Activated CD4-positive, alpha-beta memory T cell treated with anti-CD3 and anti-CD28 coated beads for 36 hours (primary cell): Measurements from ENCODE around the gene RCOR2. TPM values are rescaled to one million over a fixed set of nuclear protein-coding genes. Genes with fewer than 3 reads are reported as not detected.

Source experiments
- CTCF ChIA-PET: fragments of 350-600 bp; sonication (Branson Sonifier 250); formaldehyde crosslinking; loops from one replicate; lab custom pipeline; 2021; ENCODE audit warnings: antibody characterized with exemption, inconsistent platforms; lab: Charles Lee
- POLR2A ChIA-PET: fragments of 350-600 bp; sonication (Branson Sonifier 250); formaldehyde crosslinking; loops from one replicate; lab custom pipeline; 2021; ENCODE audit warnings: antibody characterized with exemption; lab: Charles Lee
- DNase-seq: peaks from one replicate; pipeline ENCODE4 v3.0.0-alpha.2; 2020
- H3K27ac Mint-ChIP-seq: one replicate; pipeline ENCODE4 v1.8.0; 2021; ENCODE audit warnings: mixed read lengths
- H3K27me3 Mint-ChIP-seq: one replicate; pipeline ENCODE4 v1.8.0; 2021; ENCODE audit warnings: mixed read lengths
- H3K36me3 Mint-ChIP-seq: one replicate; pipeline ENCODE4 v1.8.0; 2021; ENCODE audit warnings: mixed read lengths
- H3K4me1 Mint-ChIP-seq: one replicate; pipeline ENCODE4 v1.8.0; 2021; ENCODE audit warnings: low read depth, mixed read lengths
- H3K4me3 Mint-ChIP-seq: one replicate; pipeline ENCODE4 v1.8.0; 2021; ENCODE audit warnings: mild to moderate bottlenecking, mixed read lengths
- H3K9me3 Mint-ChIP-seq: one replicate; pipeline ENCODE4 v1.8.0; 2021; ENCODE audit warnings: mixed read lengths
- intact Hi-C: fragments of 100-400 bp; cut with micrococcal nuclease; formaldehyde crosslinking; loops from one replicate; pipeline ENCODE4 v1.15.1; 2023
- total RNA-seq, 2 experiments: library from RNA; stranded (reverse); gene quantifications; one replicate each; pipeline ENCODE4 v1.2.3, GENCODE V29; 2021

The RCOR2 gene
- total RNA-seq, 2 experiments from 2014 or later: 0.21 to 0.27 TPM

- H3K27ac Mint-ChIP-seq: peak overlapping the region; percentile 39
- H3K4me1 Mint-ChIP-seq: peaks cover 72% of the 10 kb centered on the region
- POLR2A ChIA-PET: no interaction called here
- CTCF ChIA-PET: interaction anchor here (0.9 to 1.2 kb wide), 2 partner anchors 47 to 51 kb away, joined by 3 to 4 read pairs; no protein-coding TSS in a partner anchor
- H3K9me3 Mint-ChIP-seq: no peaks in the 10 kb centered on the region
- intact Hi-C loops: loop anchor here (10.0 kb wide), 1 partner anchor 120 kb away; the partner anchor contains the start of gene ZFTA
- no peaks in the 10 kb centered on the region for H3K36me3 Mint-ChIP-seq
- H3K4me3 Mint-ChIP-seq: no peak overlapping the region
- DNase-seq: peak; percentile 31
- H3K27me3 Mint-ChIP-seq: no peaks in the 10 kb centered on the region
Observed at GRCh38 chr11:63884196-63884932, 32.6 kb downstream of the RCOR2 start.

- CTCF ChIA-PET: interaction anchor here (0.9 to 1.2 kb wide), 3 partner anchors 10 to 51 kb away, joined by 3 to 4 read pairs (median 3); no protein-coding TSS in a partner anchor
- Mint-ChIP-seq H3K4me1 (peaks cover 73% of the 10 kb centered on the region), H3K27me3 (no peaks in the 10 kb centered on the region), H3K4me3 (no peak overlapping the region), H3K9me3 (no peaks in the 10 kb centered on the region), H3K36me3 (no peaks in the 10 kb centered on the region), H3K27ac (no peak overlapping the region)
- POLR2A ChIA-PET: no interaction called here
- DNase-seq: no peak
- intact Hi-C loops: loop anchor here (10.0 kb wide), 1 partner anchor 119 kb away; the partner anchor contains the start of gene ZFTA
Observed at GRCh38 chr11:63883791-63884190, 33.2 kb downstream of the RCOR2 start.

GRCh38 chr11:63882555-63883242 is 34.3 kb downstream of the RCOR2 start:
- Mint-ChIP-seq H3K27ac (no peak overlapping the region), H3K27me3 (no peaks in the 10 kb centered on the region), H3K4me1 (peaks cover 70% of the 10 kb centered on the region), H3K9me3 (no peaks in the 10 kb centered on the region), H3K4me3 (no peak overlapping the region), H3K36me3 (no peaks in the 10 kb centered on the region)
- CTCF ChIA-PET: interaction anchor here (1.0 to 1.4 kb wide), 3 partner anchors 9 to 46 kb away, joined by 3 to 6 read pairs (median 3); no protein-coding TSS in a partner anchor
- DNase-seq: no peak
- POLR2A ChIA-PET: interaction anchor here (0.6 kb wide), 1 partner anchor 9 kb away, joined by 5 read pairs; no protein-coding TSS in a partner anchor
- intact Hi-C loops: loop anchor here (10.0 kb wide), 1 partner anchor 118 kb away; the partner anchor contains the start of gene ZFTA

GRCh38 chr11:63880403-63880790 is 36.6 kb downstream of the RCOR2 start:
- no peak overlapping the region for H3K4me3 Mint-ChIP-seq

GRCh38 chr11:63879598-63880402 is 37.2 kb downstream of the RCOR2 start:
- H3K9me3 Mint-ChIP-seq: no peaks in the 10 kb centered on the region
- ChIA-PET POLR2A (no interaction called here), CTCF (interaction anchor here (1.1 kb wide), 1 partner anchor 42 kb away, joined by 4 read pairs; no protein-coding TSS in a partner anchor)
- no peak overlapping the region for H3K27ac Mint-ChIP-seq
- peaks cover 63% of the 10 kb centered on the region for H3K4me1 Mint-ChIP-seq
- no peak for DNase-seq
- no peaks in the 10 kb centered on the region for H3K36me3 Mint-ChIP-seq
- intact Hi-C loops: loop anchor here (10.0 kb wide), 1 partner anchor 115 kb away; the partner anchor contains the start of gene ZFTA
- H3K4me3 Mint-ChIP-seq: no peak overlapping the region
- H3K27me3 Mint-ChIP-seq: no peaks in the 10 kb centered on the region

More at GRCh38 chr11:63880403-63880790, 36.6 kb downstream of the RCOR2 start:
- no peaks in the 10 kb centered on the region for H3K9me3 Mint-ChIP-seq
- CTCF ChIA-PET: interaction anchor here (1.1 kb wide), 1 partner anchor 43 kb away, joined by 4 read pairs; no protein-coding TSS in a partner anchor
- POLR2A ChIA-PET: no interaction called here
- H3K4me1 Mint-ChIP-seq: peaks cover 62% of the 10 kb centered on the region
- no peak overlapping the region for H3K27ac Mint-ChIP-seq
- H3K27me3 Mint-ChIP-seq: no peaks in the 10 kb centered on the region
- intact Hi-C loops: loop anchor here (10.0 kb wide), 1 partner anchor 116 kb away; the partner anchor contains the start of gene ZFTA
- H3K36me3 Mint-ChIP-seq: no peaks in the 10 kb centered on the region
- DNase-seq: no peak

GRCh38 chr11:63877658-63878241 is 39.2 kb downstream of the RCOR2 start:
- ChIA-PET POLR2A (interaction anchor here (1.6 kb wide), 1 partner anchor 15 kb away, joined by 3 read pairs; no protein-coding TSS in a partner anchor), CTCF (no interaction called here)
- Mint-ChIP-seq H3K27ac (no peak overlapping the region), H3K4me1 (peaks cover 62% of the 10 kb centered on the region), H3K27me3 (no peaks in the 10 kb centered on the region), H3K9me3 (no peaks in the 10 kb centered on the region), H3K4me3 (no peak overlapping the region), H3K36me3 (peaks cover 5% of the 10 kb centered on the region)
- DNase-seq: no peak
- intact Hi-C loops: no loop called here

GRCh38 chr11:63876616-63877015 is 40.3 kb downstream of the RCOR2 start:
- H3K9me3 Mint-ChIP-seq: no peaks in the 10 kb centered on the region
- H3K4me1 Mint-ChIP-seq: peaks cover 64% of the 10 kb centered on the region
- H3K36me3 Mint-ChIP-seq: peaks cover 5% of the 10 kb centered on the region
- ChIA-PET CTCF (interaction anchor here (0.9 to 1.2 kb wide), 3 partner anchors 39 to 69 kb away, joined by 3 read pairs; no protein-coding TSS in a partner anchor), POLR2A (interaction anchor here (1.6 kb wide), 1 partner anchor 14 kb away, joined by 3 read pairs; no protein-coding TSS in a partner anchor)
- no peak for DNase-seq
- H3K27me3 Mint-ChIP-seq: no peaks in the 10 kb centered on the region
- H3K27ac Mint-ChIP-seq: no peak overlapping the region
- H3K4me3 Mint-ChIP-seq: no peak overlapping the region
- intact Hi-C loops: no loop called here

GRCh38 chr11:63875506-63876065 is 41.4 kb downstream of the RCOR2 start:
- CTCF ChIA-PET: interaction anchor here (0.9 to 1.2 kb wide), 2 partner anchors 38 to 70 kb away, joined by 3 read pairs; no protein-coding TSS in a partner anchor
- DNase-seq: no peak
- H3K4me3 Mint-ChIP-seq: no peak overlapping the region
- peaks cover 65% of the 10 kb centered on the region for H3K4me1 Mint-ChIP-seq
- POLR2A ChIA-PET: no interaction called here
- H3K9me3 Mint-ChIP-seq: no peaks in the 10 kb centered on the region
- H3K27me3 Mint-ChIP-seq: no peaks in the 10 kb centered on the region
- peaks cover 5% of the 10 kb centered on the region for H3K36me3 Mint-ChIP-seq
- H3K27ac Mint-ChIP-seq: no peak overlapping the region
- intact Hi-C loops: no loop called here

GRCh38 chr11:63874511-63874910 is 42.5 kb downstream of the RCOR2 start:
- no peak for DNase-seq
- Mint-ChIP-seq H3K9me3 (no peaks in the 10 kb centered on the region), H3K4me1 (peaks cover 65% of the 10 kb centered on the region), H3K27me3 (no peaks in the 10 kb centered on the region), H3K4me3 (no peak overlapping the region), H3K36me3 (peaks cover 5% of the 10 kb centered on the region), H3K27ac (no peak overlapping the region)
- intact Hi-C loops: no loop called here
- ChIA-PET CTCF (no interaction called here), POLR2A (no interaction called here)

- H3K36me3 Mint-ChIP-seq: peaks cover 10% of the 10 kb centered on the region
- POLR2A ChIA-PET: no interaction called here
- no peak overlapping the region for H3K27ac Mint-ChIP-seq
- no peak for DNase-seq
- H3K4me3 Mint-ChIP-seq: no peak overlapping the region
- H3K4me1 Mint-ChIP-seq: peaks cover 66% of the 10 kb centered on the region
- no peaks in the 10 kb centered on the region for H3K9me3 Mint-ChIP-seq
- CTCF ChIA-PET: interaction anchor here (0.7 to 2.2 kb wide), 3 partner anchors 10 to 73 kb away, joined by 3 to 8 read pairs (median 4); no protein-coding TSS in a partner anchor
- intact Hi-C loops: no loop called here
- H3K27me3 Mint-ChIP-seq: no peaks in the 10 kb centered on the region
Observed at GRCh38 chr11:63873311-63873710, 43.7 kb downstream of the RCOR2 start.
